Activated T-helper 1 cell treated with anti-CD3 and anti-CD28 coated beads, Interleukin-12 subunit alpha, Interleukin-12 subunit beta, Interleukin-2, Interleukin-4 antibody, amounts not matched to agents 30 ng/mL and 10 ng/mL and 1 ng/mL, durations not matched to agents 14 hours and 24 hours and 36 hours (primary cell): ENCODE results near the gene TXLNB. TPM values are rescaled to one million over a fixed set of nuclear protein-coding genes. Genes with fewer than 3 reads are reported as not detected.

ENCODE experiments used
- DNase-seq: peaks from one replicate; pipeline ENCODE4 v3.0.0; 2021; ENCODE audit warnings: low spot score
- H3K27ac Mint-ChIP-seq: one replicate; pipeline ENCODE4 v1.8.0; 2021; ENCODE audit warnings: mild to moderate bottlenecking, mixed read lengths
- H3K27me3 Mint-ChIP-seq: one replicate; pipeline ENCODE4 v1.8.0; 2022; ENCODE audit warnings: mild to moderate bottlenecking, moderate library complexity, mixed read lengths; ENCODE audit not compliant: insufficient read depth
- H3K36me3 Mint-ChIP-seq: one replicate; pipeline ENCODE4 v1.8.0; 2021; ENCODE audit warnings: low read depth, mixed read lengths
- H3K4me1 Mint-ChIP-seq: one replicate; pipeline ENCODE4 v1.8.0; 2021; ENCODE audit warnings: low read depth, mixed read lengths
- H3K4me3 Mint-ChIP-seq: one replicate; pipeline ENCODE4 v1.8.0; 2021; ENCODE audit warnings: mild to moderate bottlenecking, moderate library complexity, mixed read lengths
- H3K9me3 Mint-ChIP-seq: one replicate; pipeline ENCODE4 v1.8.0; 2021; ENCODE audit warnings: mixed read lengths
- intact Hi-C: fragments of 100-400 bp; cut with micrococcal nuclease; formaldehyde crosslinking; loops from one replicate; pipeline ENCODE4 v1.15.1; 2024
- total RNA-seq: library from RNA; stranded (reverse); gene quantifications from 2 replicates; pipeline ENCODE4 v1.2.3, GENCODE V29; 2022

Gene TXLNB
- total RNA-seq, 1 donor from 2014 or later = 0.08 TPM

DNA sequence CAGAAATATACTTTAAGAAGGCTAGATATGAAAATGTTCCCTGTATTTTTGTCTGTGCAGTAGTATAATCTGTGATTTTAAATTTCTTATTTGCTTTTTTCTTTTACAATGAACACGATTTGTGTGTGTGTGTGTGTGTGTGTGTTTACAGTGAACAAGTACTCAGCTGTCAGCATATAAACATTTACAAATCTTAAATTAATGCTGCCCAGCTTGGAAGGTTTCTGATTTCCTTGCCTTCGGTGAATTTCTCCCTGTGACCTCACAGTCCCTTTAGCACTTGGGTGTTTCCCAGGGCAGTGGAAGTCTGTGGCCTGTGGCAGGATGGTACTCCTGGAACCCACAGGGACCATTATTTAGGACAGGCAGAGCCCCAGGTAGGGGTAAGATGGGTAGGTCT is 37.6 kb downstream of the TXLNB start:
- intact Hi-C loops = no loop called here

DNA sequence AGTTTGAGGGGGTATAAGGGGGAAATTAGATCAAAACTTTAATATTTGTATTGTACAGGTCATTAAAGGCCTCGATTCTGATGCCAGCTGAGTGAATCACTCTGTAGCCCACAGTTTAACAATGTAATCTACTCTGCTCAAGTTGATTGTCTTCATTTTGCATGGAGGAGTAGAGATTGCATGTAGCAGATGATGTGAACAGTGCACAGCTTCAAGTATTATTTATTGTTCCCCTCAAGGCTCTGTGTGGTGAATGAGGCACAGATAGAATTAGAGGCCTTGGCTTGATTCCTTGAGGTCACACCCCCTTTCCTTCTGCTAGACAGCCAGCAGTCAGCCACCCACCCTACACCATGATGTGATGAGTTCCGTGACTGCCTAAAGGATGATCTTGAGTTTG is 38.1 kb downstream of the TXLNB start:
- no peaks in the 10 kb centered on the region for H3K27me3 Mint-ChIP-seq
- intact Hi-C loops = no loop called here
- H3K9me3 Mint-ChIP-seq = no peaks in the 10 kb centered on the region
- no peak overlapping the region for H3K27ac Mint-ChIP-seq
- no peak overlapping the region for H3K4me3 Mint-ChIP-seq
- no peak for DNase-seq
- H3K4me1 Mint-ChIP-seq = peaks cover 58% of the 10 kb centered on the region
- peaks cover 4% of the 10 kb centered on the region for H3K36me3 Mint-ChIP-seq

More for the DNA sequence above, 37.6 kb downstream of the TXLNB start:
- Mint-ChIP-seq H3K27me3 (no peaks in the 10 kb centered on the region), H3K4me1 (peaks cover 58% of the 10 kb centered on the region), H3K4me3 (no peak overlapping the region), H3K9me3 (no peaks in the 10 kb centered on the region), H3K36me3 (peaks cover 6% of the 10 kb centered on the region), H3K27ac (no peak overlapping the region)
- no peak for DNase-seq

DNA sequence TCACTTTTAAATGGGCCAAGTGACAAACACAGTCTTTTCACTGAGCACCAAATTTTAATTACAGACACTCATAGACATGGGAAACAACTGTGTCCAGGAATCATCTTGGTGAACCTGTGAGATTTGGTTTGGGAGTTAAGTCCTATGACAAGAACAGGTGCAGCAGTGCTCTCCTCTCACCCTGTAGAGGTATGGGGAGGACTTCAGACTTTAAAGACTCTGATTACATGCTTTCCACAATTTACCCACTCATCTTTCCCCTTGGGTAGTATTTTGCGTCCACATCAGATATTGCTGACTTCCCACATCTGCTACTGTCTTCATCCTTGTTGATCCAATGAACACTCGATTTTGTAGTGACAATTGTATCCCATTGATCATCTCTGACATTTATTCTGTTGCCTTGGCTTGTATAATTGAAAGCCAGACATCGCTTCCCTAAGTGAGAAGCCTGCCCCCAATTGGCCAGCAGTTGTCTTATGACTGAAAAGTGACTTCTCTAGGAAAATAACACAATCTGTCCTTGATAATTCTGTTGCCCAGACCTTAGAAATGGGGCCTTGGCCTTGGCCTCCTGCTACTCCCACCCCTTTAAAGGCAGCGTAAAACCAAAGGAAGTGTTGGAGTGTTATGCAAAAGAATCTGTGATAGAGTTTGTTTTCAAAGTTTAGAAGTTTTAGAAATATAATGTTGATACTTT is 40.0 kb downstream of the TXLNB start:
- DNase-seq = no peak
- Mint-ChIP-seq H3K27me3 (no peaks in the 10 kb centered on the region), H3K36me3 (peaks cover 1% of the 10 kb centered on the region), H3K4me3 (peak overlapping the region; percentile 61), H3K9me3 (no peaks in the 10 kb centered on the region), H3K27ac (peak overlapping the region; percentile 91), H3K4me1 (peaks cover 51% of the 10 kb centered on the region)
- intact Hi-C loops = loop anchor here (1.0 kb wide), 1 partner anchor 71 kb away; no protein-coding TSS in a partner anchor

DNA sequence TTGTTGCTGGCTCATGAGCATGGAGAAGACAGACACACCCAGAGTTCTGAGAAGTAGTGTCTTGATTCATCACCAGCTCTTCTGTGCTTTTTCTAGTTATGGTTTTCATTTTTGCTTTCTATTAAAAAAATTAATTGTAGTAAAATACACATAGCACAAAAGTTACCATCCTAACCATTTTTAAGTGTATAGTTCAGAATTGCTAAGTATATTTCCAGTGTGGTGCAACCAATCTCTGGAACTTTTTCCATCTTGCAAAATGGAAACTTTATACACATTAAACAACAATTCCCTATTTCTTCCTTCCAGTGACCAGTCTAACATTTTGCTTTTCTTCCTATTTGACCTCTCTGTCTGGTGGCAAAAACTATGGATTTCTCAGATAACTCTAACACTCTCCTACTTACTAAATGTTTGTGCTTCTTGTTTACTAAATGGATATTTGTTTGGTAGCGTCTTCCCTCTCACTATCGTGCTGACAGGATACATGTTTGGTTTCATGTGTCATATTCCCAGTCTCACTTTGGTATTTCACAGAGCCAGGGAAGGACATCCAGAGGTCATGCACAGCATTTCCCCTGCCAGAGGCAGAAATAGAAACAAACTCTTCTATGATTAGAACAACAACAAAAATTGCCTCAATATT is 40.6 kb downstream of the TXLNB start:
- H3K36me3 Mint-ChIP-seq = peaks cover 1% of the 10 kb centered on the region
- no peaks in the 10 kb centered on the region for H3K9me3 Mint-ChIP-seq
- peak overlapping the region; percentile 61 for H3K4me3 Mint-ChIP-seq
- intact Hi-C loops = loop anchor here (1.0 kb wide), 1 partner anchor 72 kb away; no protein-coding TSS in a partner anchor
- DNase-seq = no peak
- H3K27me3 Mint-ChIP-seq = no peaks in the 10 kb centered on the region
- peak overlapping the region; percentile 91 for H3K27ac Mint-ChIP-seq
- peaks cover 44% of the 10 kb centered on the region for H3K4me1 Mint-ChIP-seq

DNA sequence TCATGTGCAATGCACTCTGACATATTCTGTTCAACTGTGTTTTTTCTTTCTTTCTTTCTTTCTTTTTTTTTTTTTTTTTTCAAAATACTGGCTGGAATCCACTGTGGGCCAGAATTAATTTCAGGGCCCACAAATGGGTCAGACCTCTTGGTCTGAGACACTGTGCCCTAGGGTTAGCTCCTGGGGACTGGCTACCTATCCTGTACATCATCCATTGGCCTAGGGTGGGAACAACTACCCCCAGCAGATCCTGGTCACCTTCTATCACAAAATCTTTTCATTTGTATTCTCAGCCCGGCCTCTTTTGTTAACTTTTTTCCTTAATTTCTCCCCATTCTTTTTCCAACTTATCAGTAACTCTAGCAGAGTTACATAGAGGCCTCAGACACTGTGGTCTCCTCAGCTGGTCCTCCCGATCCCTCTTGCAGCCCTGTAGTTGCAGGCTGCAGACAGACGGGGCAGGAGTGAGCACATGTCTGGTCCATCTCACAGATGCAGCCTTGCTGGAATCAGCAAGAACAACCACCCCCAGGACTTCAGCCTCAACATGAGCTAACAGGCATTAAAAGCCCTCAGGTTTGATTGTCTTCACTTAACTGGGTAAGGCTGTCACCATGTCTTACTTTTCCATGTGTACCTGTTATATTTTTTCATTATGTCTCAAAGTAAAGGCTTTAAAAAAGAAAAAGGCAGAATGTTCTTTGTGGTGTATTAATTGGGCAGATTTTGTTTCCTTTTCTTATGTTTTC is 41.3 kb downstream of the TXLNB start:
- DNase-seq = peak; percentile 43
- H3K4me1 Mint-ChIP-seq = peaks cover 45% of the 10 kb centered on the region
- H3K4me3 Mint-ChIP-seq = peak overlapping the region; percentile 43

DNA sequence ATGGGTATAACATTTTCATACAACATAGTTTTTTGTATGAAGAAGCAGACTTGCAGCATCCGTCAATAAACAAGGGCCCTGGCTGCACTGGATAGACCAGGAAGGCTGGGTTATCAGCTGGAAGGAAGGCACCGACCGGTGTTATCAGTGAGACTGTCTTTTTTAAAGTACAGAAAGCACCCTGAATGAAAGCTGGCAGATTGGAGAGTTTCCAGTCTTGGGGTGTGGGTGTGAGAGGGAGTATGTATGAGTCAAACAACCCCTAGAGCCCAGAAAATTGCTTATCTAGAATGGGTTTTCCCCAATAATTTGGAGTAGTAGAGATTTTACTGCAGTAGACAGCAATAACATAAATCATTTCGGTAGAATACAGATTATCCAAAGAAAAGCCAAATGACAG is 42.4 kb downstream of the TXLNB start:
- no peak for DNase-seq
- Mint-ChIP-seq H3K4me1 (peaks cover 56% of the 10 kb centered on the region), H3K27me3 (no peaks in the 10 kb centered on the region), H3K9me3 (no peaks in the 10 kb centered on the region), H3K36me3 (peaks cover 3% of the 10 kb centered on the region), H3K27ac (peak overlapping the region; percentile 93), H3K4me3 (peak overlapping the region; percentile 71)
- intact Hi-C loops = loop anchor here (1.0 to 2.0 kb wide), 5 partner anchors 13 to 88 kb away; partner anchors contain the start of gene TXLNB

More for the DNA sequence above, 41.3 kb downstream of the TXLNB start:
- intact Hi-C loops = loop anchor here (1.0 kb wide), 1 partner anchor 73 kb away; no protein-coding TSS in a partner anchor
- Mint-ChIP-seq H3K27me3 (no peaks in the 10 kb centered on the region), H3K9me3 (no peaks in the 10 kb centered on the region), H3K27ac (peak overlapping the region; percentile 91), H3K36me3 (peaks cover 1% of the 10 kb centered on the region)

DNA sequence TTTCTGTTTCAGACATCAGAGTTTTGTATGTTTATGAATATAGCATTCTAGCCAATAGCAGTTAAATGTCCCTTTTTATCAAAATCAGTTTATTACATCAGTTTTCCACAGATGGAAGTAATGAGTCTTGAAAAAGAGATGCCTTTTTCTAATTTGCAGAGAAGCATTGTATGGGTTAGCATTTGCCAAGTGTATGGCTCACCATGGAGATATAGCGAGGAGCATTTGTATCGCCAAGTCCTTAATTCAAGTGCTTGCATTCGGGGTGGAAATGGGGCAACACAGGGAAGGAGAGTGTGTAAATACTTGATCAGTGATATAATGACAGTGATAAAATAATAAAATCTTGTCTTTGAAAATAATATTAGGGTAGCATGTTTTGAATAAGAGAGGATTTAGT is 42.9 kb downstream of the TXLNB start:
- intact Hi-C loops = loop anchor here (1.0 to 2.0 kb wide), 5 partner anchors 13 to 88 kb away; partner anchors contain the start of gene TXLNB
- Mint-ChIP-seq H3K4me1 (peaks cover 57% of the 10 kb centered on the region), H3K4me3 (no peak overlapping the region), H3K36me3 (peaks cover 3% of the 10 kb centered on the region), H3K27ac (peak overlapping the region; percentile 93), H3K9me3 (no peaks in the 10 kb centered on the region), H3K27me3 (no peaks in the 10 kb centered on the region)
- DNase-seq = no peak

DNA sequence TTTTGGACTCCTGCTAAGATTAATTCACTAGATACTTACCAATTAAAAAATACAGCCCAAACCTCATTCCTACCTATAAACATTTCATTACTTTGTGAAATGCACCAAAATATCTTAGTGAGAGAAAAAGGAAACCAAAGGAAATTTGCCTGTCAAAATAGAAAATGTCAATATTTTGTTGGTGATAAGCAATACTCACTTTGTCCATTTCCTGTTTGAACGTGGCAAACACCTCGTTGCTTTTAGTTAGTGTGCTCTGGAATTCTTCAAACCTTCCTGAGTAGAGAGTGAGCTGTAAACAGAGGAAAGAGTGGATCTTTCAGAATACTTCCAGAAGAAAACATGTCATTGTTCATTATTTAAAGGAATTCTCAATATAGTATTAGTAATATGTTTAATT is 44.2 kb downstream of the TXLNB start:
- Mint-ChIP-seq H3K36me3 (peaks cover 3% of the 10 kb centered on the region), H3K27ac (peak overlapping the region; percentile 54), H3K9me3 (no peaks in the 10 kb centered on the region), H3K4me3 (no peak overlapping the region), H3K4me1 (peaks cover 57% of the 10 kb centered on the region), H3K27me3 (no peaks in the 10 kb centered on the region)
- DNase-seq = no peak
- intact Hi-C loops = loop anchor here (2.0 kb wide), 2 partner anchors 29 to 61 kb away; no protein-coding TSS in a partner anchor

DNA sequence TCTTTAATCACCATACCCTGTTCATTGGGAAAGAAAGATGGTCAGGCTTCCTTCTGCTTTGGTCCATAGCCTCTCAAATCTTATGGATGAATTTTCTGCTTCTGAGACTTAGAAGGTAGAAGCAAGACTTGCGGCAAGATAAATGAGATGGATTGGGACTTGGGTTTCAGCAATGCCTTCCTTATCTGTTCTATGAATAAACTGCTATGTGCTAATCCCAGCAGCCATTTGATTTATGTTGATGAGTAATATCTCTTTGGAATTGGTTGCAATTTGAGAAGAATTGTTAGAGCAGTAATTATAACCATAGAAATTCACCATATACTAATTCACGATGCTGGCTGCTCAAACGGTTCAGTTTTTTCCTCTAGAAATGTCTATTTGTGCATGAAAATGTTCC is 48.3 kb downstream of the TXLNB start:
- intact Hi-C loops = no loop called here

DNA sequence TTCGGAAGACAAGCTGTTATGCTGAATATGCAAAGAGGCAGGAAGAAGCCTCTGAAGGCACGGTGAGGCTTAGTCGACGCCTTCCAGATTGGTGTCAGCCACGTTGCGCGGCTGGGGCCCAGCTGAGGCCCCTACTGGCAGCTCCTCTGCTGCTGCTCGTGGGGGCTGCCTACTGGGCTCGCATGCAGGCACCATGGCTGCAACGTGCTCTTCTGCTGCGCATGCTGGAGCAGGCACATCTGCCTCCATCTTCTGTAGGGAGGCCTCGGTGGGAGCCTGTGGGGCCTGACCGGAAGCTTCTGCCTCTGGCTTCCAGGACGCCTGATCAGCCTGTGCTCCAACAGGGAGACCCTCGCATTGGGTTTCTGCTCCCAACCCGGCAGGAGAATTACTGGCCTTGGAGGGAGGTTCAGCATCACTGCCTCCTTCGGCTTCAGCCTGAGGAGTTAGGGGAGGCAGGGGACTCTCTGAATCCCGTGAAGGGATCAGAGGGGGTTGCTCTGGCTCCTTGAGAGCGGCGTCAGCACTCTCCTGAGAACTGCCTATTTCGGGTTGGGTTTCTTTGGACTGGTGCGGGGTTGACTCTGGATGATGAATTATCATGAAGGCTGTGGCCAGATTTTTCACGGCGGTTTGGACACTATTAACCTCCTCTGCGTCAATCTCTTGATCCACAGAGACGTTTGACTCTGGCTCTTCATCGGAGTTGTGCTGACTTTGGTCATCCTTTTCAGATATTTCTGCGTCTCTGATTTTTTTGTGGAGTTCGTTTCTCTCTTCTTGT is 49.1 kb downstream of the TXLNB start:
- DNase-seq = no peak
- H3K27ac Mint-ChIP-seq = no peak overlapping the region
- no peak overlapping the region for H3K4me3 Mint-ChIP-seq
- peaks cover 5% of the 10 kb centered on the region for H3K36me3 Mint-ChIP-seq
- no peaks in the 10 kb centered on the region for H3K9me3 Mint-ChIP-seq
- intact Hi-C loops = no loop called here
- peaks cover 2% of the 10 kb centered on the region for H3K27me3 Mint-ChIP-seq
- H3K4me1 Mint-ChIP-seq = peaks cover 17% of the 10 kb centered on the region

More for the DNA sequence above, 48.3 kb downstream of the TXLNB start:
- no peak for DNase-seq
- peaks cover 22% of the 10 kb centered on the region for H3K4me1 Mint-ChIP-seq
- H3K9me3 Mint-ChIP-seq = no peaks in the 10 kb centered on the region
- H3K27ac Mint-ChIP-seq = no peak overlapping the region
- peaks cover 2% of the 10 kb centered on the region for H3K27me3 Mint-ChIP-seq
- H3K4me3 Mint-ChIP-seq = no peak overlapping the region
- H3K36me3 Mint-ChIP-seq = peaks cover 3% of the 10 kb centered on the region

DNA sequence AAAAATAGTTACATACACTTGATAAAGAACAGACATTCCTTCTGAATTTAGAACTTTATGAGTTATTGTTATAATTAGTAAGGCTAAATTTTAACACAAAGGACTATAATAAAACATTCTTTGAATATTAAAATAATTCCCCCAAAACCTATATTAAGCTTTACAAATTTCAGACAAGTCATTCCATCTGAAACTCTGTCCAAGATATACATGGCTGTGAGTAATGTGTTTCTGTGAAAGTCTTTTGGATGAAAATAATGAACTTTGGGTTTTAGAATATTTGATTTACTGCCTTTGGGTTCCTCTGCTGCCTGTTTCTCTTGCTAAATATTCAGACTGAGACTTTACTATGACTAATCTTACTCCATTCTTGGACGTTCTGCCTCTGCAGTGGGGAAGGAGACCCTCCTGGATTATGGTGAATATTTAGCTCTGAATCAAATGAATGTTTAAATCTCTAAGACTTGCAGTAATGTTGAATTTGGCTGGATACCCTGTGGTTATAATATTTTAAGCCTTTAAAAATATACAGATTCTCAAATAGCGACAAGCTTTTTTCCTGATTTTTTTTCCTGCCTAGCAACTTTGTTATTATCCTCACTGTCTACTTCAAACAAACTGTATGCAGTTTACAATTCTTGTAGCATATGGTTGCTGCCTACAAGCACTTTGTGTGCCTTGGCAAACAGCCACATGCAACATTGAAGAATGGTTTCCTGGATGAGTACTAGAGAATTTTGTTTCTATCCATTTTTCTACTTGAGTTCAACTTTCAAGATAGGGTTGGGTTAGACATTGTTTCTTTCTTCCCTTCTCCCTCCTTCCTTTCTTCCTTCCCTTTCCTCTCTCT is 51.4 kb downstream of the TXLNB start:
- no peaks in the 10 kb centered on the region for H3K9me3 Mint-ChIP-seq
- peaks cover 6% of the 10 kb centered on the region for H3K36me3 Mint-ChIP-seq
- DNase-seq = no peak
- intact Hi-C loops = no loop called here
- H3K4me3 Mint-ChIP-seq = no peak overlapping the region
- H3K27ac Mint-ChIP-seq = no peak overlapping the region
- H3K4me1 Mint-ChIP-seq = peaks cover 11% of the 10 kb centered on the region
- peaks cover 2% of the 10 kb centered on the region for H3K27me3 Mint-ChIP-seq
